Sigmoid colon (tissue), 4 donors: Measurements from ENCODE around the gene FAM149A.

Experiments
- EP300 ChIP-seq, 4 donors: sonication (generic); formaldehyde crosslinking; IDR thresholded peaks; one replicate each; pipeline ENCODE4 v1.6.1; 2017; ENCODE audit warnings: antibody characterized with exemption in 4 of 4
- POLR2A ChIP-seq, 2 donors: fragments of 450-650 bp; IDR thresholded peaks; one replicate each; pipeline ENCODE4 v1.6.1; 2016; ENCODE audit warnings: antibody characterized with exemption in 2 of 2, mild to moderate bottlenecking in 2 of 2, moderate library complexity in 2 of 2
- POLR2AphosphoS5 ChIP-seq, 4 donors: sonication (generic); formaldehyde crosslinking; IDR thresholded peaks; one replicate each; pipeline ENCODE4 v1.6.1; 2017; ENCODE audit warnings: antibody characterized with exemption in 4 of 4
- TF ChIP-seq, protein P1 (sequence below), 4 experiments: fragments of 450-650 bp in 3 of 4; fragments of 200-600 bp in 1 of 4; IDR thresholded peaks; one replicate each; pipeline ENCODE4 v1.5.1; 2016 to 2019; ENCODE audit warnings: antibody characterized with exemption in 4 of 4, mild to moderate bottlenecking in 3 of 4, moderate library complexity in 2 of 4

GRCh38 chr4:186097386-186097785 is 7.1 kb upstream of the FAM149A start:
- TF ChIP-seq EP300 (IDR thresholded peaks at IDR 0.05): no peak
- TF ChIP-seq, protein P1, sequence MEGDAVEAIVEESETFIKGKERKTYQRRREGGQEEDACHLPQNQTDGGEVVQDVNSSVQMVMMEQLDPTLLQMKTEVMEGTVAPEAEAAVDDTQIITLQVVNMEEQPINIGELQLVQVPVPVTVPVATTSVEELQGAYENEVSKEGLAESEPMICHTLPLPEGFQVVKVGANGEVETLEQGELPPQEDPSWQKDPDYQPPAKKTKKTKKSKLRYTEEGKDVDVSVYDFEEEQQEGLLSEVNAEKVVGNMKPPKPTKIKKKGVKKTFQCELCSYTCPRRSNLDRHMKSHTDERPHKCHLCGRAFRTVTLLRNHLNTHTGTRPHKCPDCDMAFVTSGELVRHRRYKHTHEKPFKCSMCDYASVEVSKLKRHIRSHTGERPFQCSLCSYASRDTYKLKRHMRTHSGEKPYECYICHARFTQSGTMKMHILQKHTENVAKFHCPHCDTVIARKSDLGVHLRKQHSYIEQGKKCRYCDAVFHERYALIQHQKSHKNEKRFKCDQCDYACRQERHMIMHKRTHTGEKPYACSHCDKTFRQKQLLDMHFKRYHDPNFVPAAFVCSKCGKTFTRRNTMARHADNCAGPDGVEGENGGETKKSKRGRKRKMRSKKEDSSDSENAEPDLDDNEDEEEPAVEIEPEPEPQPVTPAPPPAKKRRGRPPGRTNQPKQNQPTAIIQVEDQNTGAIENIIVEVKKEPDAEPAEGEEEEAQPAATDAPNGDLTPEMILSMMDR (IDR thresholded peaks at IDR 0.05): no peak
- TF ChIP-seq POLR2A (IDR thresholded peaks at IDR 0.05): no peak
- TF ChIP-seq POLR2AphosphoS5 (IDR thresholded peaks at IDR 0.05): no peak
